Suprapubic skin (tissue), 4 donors: Measurements from ENCODE around the gene WDPCP. TPM values are rescaled to one million over a fixed set of nuclear protein-coding genes. Genes with fewer than 3 reads are reported as not detected.
"Not testable (repeated sequence)": the region's sequence is repeated elsewhere in the genome, so short reads cannot be mapped to it uniquely, and the experiment has no call there.

Source experiments
- DNase-seq, 2 donors: peaks; one replicate each; pipeline ENCODE4 v3.0.0-alpha.2; 2019; ENCODE audit warnings: low spot score in 2 of 2
- H3K27ac ChIP-seq: fragments of 200-600 bp; sonication (generic); one replicate; pipeline ENCODE4 v1.5.1; 2019
- H3K27me3 ChIP-seq: fragments of 200-600 bp; sonication (generic); one replicate; pipeline ENCODE4 v1.5.1; 2019
- H3K36me3 ChIP-seq: fragments of 200-600 bp; sonication (generic); one replicate; pipeline ENCODE4 v1.5.1; 2019
- H3K4me1 ChIP-seq: fragments of 200-600 bp; sonication (generic); one replicate; pipeline ENCODE4 v1.5.1; 2019
- H3K4me3 ChIP-seq: fragments of 200-600 bp; sonication (generic); one replicate; pipeline ENCODE4 v1.5.1; 2019; ENCODE audit warnings: mild to moderate bottlenecking
- H3K9me3 ChIP-seq: fragments of 200-600 bp; sonication (generic); one replicate; pipeline ENCODE4 v1.5.1; 2019
- CTCF ChIP-seq, 2 donors: fragments of 200-600 bp in 1 of 2; fragments of 450-650 bp in 1 of 2; sonication (generic) in 1 of 2; IDR thresholded peaks; one replicate each; pipeline ENCODE4 v1.5.1; 2016 to 2019; ENCODE audit warnings: antibody characterized with exemption in 2 of 2, mild to moderate bottlenecking in 1 of 2, moderate library complexity in 1 of 2
- EP300 ChIP-seq: sonication (generic); formaldehyde crosslinking; IDR thresholded peaks from one replicate; pipeline ENCODE4 v1.6.1; 2017; ENCODE audit warnings: antibody characterized with exemption
- POLR2A ChIP-seq, 2 donors: fragments of 450-650 bp; IDR thresholded peaks; one replicate each; pipeline ENCODE4 v1.6.1; 2017; ENCODE audit warnings: antibody characterized with exemption in 2 of 2, mild to moderate bottlenecking in 2 of 2, moderate library complexity in 2 of 2
- POLR2AphosphoS5 ChIP-seq, 3 donors: sonication (generic); formaldehyde crosslinking; IDR thresholded peaks; one replicate each; pipeline ENCODE4 v1.6.1; 2017; ENCODE audit warnings: antibody characterized with exemption in 3 of 3
- WGBS: methylation state at CpG from one replicate; pipeline ENCODE4 v1.1.5; 2018; 5-methylcytosine and 5-hydroxymethylcytosine counted together
- total RNA-seq, 4 donors: library from RNA; depleted of rRNA; stranded (reverse); fragments of >200 nt; gene quantifications; one replicate each; pipeline ENCODE4 v1.1.0, GENCODE V29; 2016

The WDPCP gene
- total RNA-seq, 4 donors from 2014 or later = 6.7 to 18.7 (median 9.7) TPM

- Histone ChIP-seq H3K27ac (peak overlapping the region; percentile 81), H3K4me3 (no peak overlapping the region), H3K27me3 (no peaks in the 10 kb centered on the region), H3K4me1 (peaks cover 21% of the 10 kb centered on the region), H3K36me3 (no peaks in the 10 kb centered on the region), H3K9me3 (no peaks in the 10 kb centered on the region)
- DNase-seq = no peak
- 37% methylated on average over 4 of the region's 4 CpGs for WGBS
- TF ChIP-seq CTCF (IDR thresholded peaks at IDR 0.05) (no peak), EP300 (no peak), POLR2AphosphoS5 (IDR thresholded peaks at IDR 0.05) (no peak), POLR2A (IDR thresholded peaks at IDR 0.05) (no peak)
These were observed 7.5 kb downstream of the WDPCP start for GRCh38 chr2:63580651-63581297.

- Histone ChIP-seq H3K4me3 (no peak overlapping the region), H3K27ac (no peak overlapping the region), H3K36me3 (no peaks in the 10 kb centered on the region), H3K27me3 (no peaks in the 10 kb centered on the region), H3K9me3 (no peaks in the 10 kb centered on the region), H3K4me1 (peaks cover 21% of the 10 kb centered on the region)
- WGBS = 92% methylated on average over 3 of the region's 3 CpGs
- TF ChIP-seq EP300 (no peak), POLR2A (IDR thresholded peaks at IDR 0.05) (no peak), CTCF (IDR thresholded peaks at IDR 0.05) (no peak), POLR2AphosphoS5 (IDR thresholded peaks at IDR 0.05) (no peak)
- DNase-seq = no peak
These were observed 9.5 kb downstream of the WDPCP start for GRCh38 chr2:63578767-63579166.

- TF ChIP-seq POLR2AphosphoS5 (IDR thresholded peaks at IDR 0.05) (no peak), POLR2A (IDR thresholded peaks at IDR 0.05) (no peak)
- Histone ChIP-seq H3K27me3 (no peaks in the 10 kb centered on the region), H3K36me3 (no peaks in the 10 kb centered on the region), H3K9me3 (no peaks in the 10 kb centered on the region), H3K4me1 (peaks cover 16% of the 10 kb centered on the region), H3K4me3 (no peak overlapping the region), H3K27ac (no peak overlapping the region)
- no peak for DNase-seq
These were observed 11.7 kb downstream of the WDPCP start for GRCh38 chr2:63576546-63576945.

- H3K27ac ChIP-seq, DNase-seq, H3K4me3 ChIP-seq, H3K27me3 ChIP-seq, H3K9me3 ChIP-seq, H3K4me1 ChIP-seq, H3K36me3 ChIP-seq: not testable (repeated sequence)
- WGBS = 94% methylated on average over 13 of the region's 13 CpGs
These were observed 14.4 kb downstream of the WDPCP start for GRCh38 chr2:63573726-63574345.

GRCh38 chr2:63573026-63573425 is 15.3 kb downstream of the WDPCP start:
- not testable (repeated sequence) for H3K4me3 ChIP-seq, H3K27me3 ChIP-seq, DNase-seq, H3K4me1 ChIP-seq, H3K36me3 ChIP-seq, H3K27ac ChIP-seq, H3K9me3 ChIP-seq
- WGBS = 92% methylated on average over 3 of the region's 3 CpGs

GRCh38 chr2:63572001-63572400 is 16.3 kb downstream of the WDPCP start:
- no peaks in the 10 kb centered on the region for H3K4me1 ChIP-seq
- 94% methylated on average over 2 of the region's 2 CpGs for WGBS
- H3K4me3 ChIP-seq = no peak overlapping the region
- TF ChIP-seq POLR2AphosphoS5 (IDR thresholded peaks at IDR 0.05) = no peak
- TF ChIP-seq CTCF (IDR thresholded peaks at IDR 0.05) = no peak
- no peak for TF ChIP-seq POLR2A (IDR thresholded peaks at IDR 0.05)
- TF ChIP-seq EP300 = no peak
- H3K27me3 ChIP-seq = no peaks in the 10 kb centered on the region
- H3K9me3 ChIP-seq = no peaks in the 10 kb centered on the region
- DNase-seq = no peak
- H3K27ac ChIP-seq = no peak overlapping the region
- H3K36me3 ChIP-seq = no peaks in the 10 kb centered on the region

- H3K4me1 ChIP-seq = no peaks in the 10 kb centered on the region
- no peaks in the 10 kb centered on the region for H3K9me3 ChIP-seq
- H3K36me3 ChIP-seq = no peaks in the 10 kb centered on the region
- H3K4me3 ChIP-seq = no peak overlapping the region
- H3K27me3 ChIP-seq = no peaks in the 10 kb centered on the region
- TF ChIP-seq EP300 = no peak
- no peak for TF ChIP-seq CTCF (IDR thresholded peaks at IDR 0.05)
- TF ChIP-seq POLR2A (IDR thresholded peaks at IDR 0.05) = no peak
- DNase-seq = no peak
- 74% methylated on average over 2 of the region's 2 CpGs for WGBS
- H3K27ac ChIP-seq = no peak overlapping the region
These were observed 17.0 kb downstream of the WDPCP start for GRCh38 chr2:63571291-63571690.
